HCT116 (cell line): ENCODE results near the gene ZNF292. TPM values are rescaled to one million over a fixed set of nuclear protein-coding genes. Genes with fewer than 3 reads are reported as not detected.

Experiments used
- ATAC-seq: fragments of 200-7000 bp; cut with Tn5 transposase; 2 replicates; pipeline ENCODE4 v1.9.1; 2020; ENCODE audit warnings: mild to moderate bottlenecking, moderate library complexity
- BruUV-seq: library from RNA; stranded (reverse); fragments of 400-500 nt; replicated peaks from 2 replicates; lab custom pipeline; 2021; lab: Mats Ljungman, UMichigan
- CTCF ChIA-PET: fragments of 300-600 bp; sonication (Branson Sonifier 250); formaldehyde crosslinking; loops from one replicate; lab custom pipeline; 2021; ENCODE audit warnings: antibody characterized with exemption; lab: Charles Lee
- POLR2A ChIA-PET: fragments of 300-600, 350-600 bp; sonication (Branson Sonifier 250); formaldehyde crosslinking; loops from one replicate; lab custom pipeline; 2021; ENCODE audit warnings: antibody characterized with exemption; lab: Charles Lee
- RAD21 ChIA-PET, 2 experiments: fragments of 300-600 bp; sonication (Branson Sonifier 250); formaldehyde crosslinking; loops; one replicate each; lab custom pipeline; 2023; ENCODE audit warnings: low total read pairs in 2 of 2; ENCODE audit not compliant: uncharacterized antibody in 2 of 2, unreplicated experiment in 2 of 2, low non-redundant PET in 1 of 2; lab: Charles Lee
- DNase-seq: peaks from one replicate; pipeline ENCODE4 v3.0.0-alpha.2; 2010; ENCODE audit warnings: low read depth, low spot score
- H2AFZ ChIP-seq: fragments of 200-600 bp; shearing (Covaris generic), sonication (generic); 2 replicates; pipeline ENCODE4 v1.6.1; 2017; ENCODE audit warnings: low read depth, mixed run types, mixed read lengths, antibody characterized with exemption, low read length; ENCODE audit not compliant: poor library complexity, severe bottlenecking
- H3K27ac ChIP-seq: 2 replicates; pipeline ENCODE4 v1.5.1; 2012; ENCODE audit warnings: low read depth, low read length
- H3K27me3 ChIP-seq: fragments of 200-600 bp; sonication (generic); 2 replicates; pipeline ENCODE4 v1.6.1; 2016; ENCODE audit warnings: mixed run types, low read length, mixed read lengths; ENCODE audit not compliant: insufficient read depth
- H3K36me3 ChIP-seq, 2 experiments: fragments of 200-500 bp in 1 of 2; fragments of 200-600 bp in 1 of 2; sonication (Bioruptor generic) in 1 of 2; sonication (generic) in 1 of 2; 2 replicates each; pipeline versions ENCODE4 v1.5.1 to v1.6.1; 2014 to 2016; ENCODE audit warnings: low read length in 2 of 2, inconsistent platforms in 1 of 2, mixed read lengths in 1 of 2, mixed run types in 1 of 2; ENCODE audit not compliant: insufficient read depth in 2 of 2, control insufficient read depth in 1 of 2
- H3K4me1 ChIP-seq, 2 experiments: fragments of 200-600 bp in 1 of 2; sonication (generic) in 1 of 2; 2 replicates each; pipeline versions ENCODE4 v1.5.1 to v1.6.1; 2012 to 2017; ENCODE audit warnings: low read length in 2 of 2, inconsistent platforms in 1 of 2, mild to moderate bottlenecking in 1 of 2, mixed read lengths in 1 of 2, mixed run types in 1 of 2, moderate library complexity in 1 of 2; ENCODE audit not compliant: insufficient read depth in 2 of 2, control insufficient read depth in 1 of 2
- H3K4me2 ChIP-seq: fragments of 200-600 bp; sonication (generic); 2 replicates; pipeline ENCODE4 v1.6.1; 2017; ENCODE audit warnings: mixed run types, low read length, mixed read lengths
- H3K4me3 ChIP-seq, 2 experiments: fragments of 200-600 bp in 1 of 2; sonication (generic) in 1 of 2; replicated peaks in 1 of 2; 2 replicates each; pipeline ENCODE4 v1.5.1; 2011 to 2016; ENCODE audit warnings: low read length in 2 of 2, control low read depth in 1 of 2, low read depth in 1 of 2, mild to moderate bottlenecking in 1 of 2, mixed read lengths in 1 of 2, mixed run types in 1 of 2
- H3K79me2 ChIP-seq: fragments of 200-600 bp; sonication (generic); 2 replicates; pipeline ENCODE4 v1.6.1; 2017; ENCODE audit warnings: mild to moderate bottlenecking, mixed run types, low read length, moderate library complexity, mixed read lengths; ENCODE audit not compliant: insufficient read depth
- H3K9ac ChIP-seq: fragments of 200-600 bp; sonication (generic); 2 replicates; pipeline ENCODE4 v1.6.1; 2016; ENCODE audit warnings: low read length, mixed read lengths
- H3K9me2 ChIP-seq: fragments of 200-600 bp; sonication (generic), shearing (Covaris generic); 2 replicates; pipeline ENCODE4 v1.6.1; 2017; ENCODE audit warnings: mixed run types, mild to moderate bottlenecking, moderate library complexity; ENCODE audit not compliant: insufficient read depth
- H3K9me3 ChIP-seq, 2 experiments: fragments of 200-500 bp in 1 of 2; fragments of 200-600 bp in 1 of 2; sonication (Bioruptor generic) in 1 of 2; sonication (generic) in 1 of 2; 2 replicates each; pipeline ENCODE4 v1.6.1; 2014 to 2017; ENCODE audit warnings: low read length in 2 of 2, mixed read lengths in 2 of 2, inconsistent platforms in 1 of 2, low read depth in 1 of 2, mild to moderate bottlenecking in 1 of 2, mixed run types in 1 of 2, moderate library complexity in 1 of 2; ENCODE audit not compliant: control insufficient read depth in 1 of 2, insufficient read depth in 1 of 2
- H4K20me1 ChIP-seq: fragments of 200-600 bp; sonication (generic), shearing (Covaris generic); 2 replicates; pipeline ENCODE4 v1.6.1; 2017; ENCODE audit warnings: mixed run types, mild to moderate bottlenecking, moderate library complexity; ENCODE audit not compliant: insufficient read depth
- CEBPB ChIP-seq: IDR thresholded peaks from 2 replicates; pipeline ENCODE4 v1.6.1; 2012; ENCODE audit warnings: low read depth
- CTCF ChIP-seq, 3 experiments: fragments of 200-600 bp in 1 of 3; sonication (generic) in 1 of 3; IDR thresholded peaks in 2 of 3; conservative IDR thresholded peaks in 1 of 3; 2 replicates each; pipeline ENCODE4 v1.5.1; 2012 to 2017; ENCODE audit warnings: low read depth in 2 of 3, low read length in 2 of 3, antibody characterized with exemption in 1 of 3, borderline replicate concordance in 1 of 3, control low read depth in 1 of 3, mild to moderate bottlenecking in 1 of 3, mixed read lengths in 1 of 3, mixed run types in 1 of 3, moderate library complexity in 1 of 3; ENCODE audit not compliant: insufficient read depth in 1 of 3
- EGR1 ChIP-seq: IDR thresholded peaks from 2 replicates; pipeline ENCODE4 v1.6.1; 2012; ENCODE audit warnings: low read depth
- ELF1 ChIP-seq: IDR thresholded peaks from 2 replicates; pipeline ENCODE4 v1.6.1; 2012; ENCODE audit warnings: low read depth, borderline replicate concordance
- EZH2 ChIP-seq: fragments of 200-600 bp; sonication (generic); IDR thresholded peaks from 2 replicates; pipeline ENCODE4 v1.6.1; 2017; ENCODE audit warnings: antibody characterized with exemption, mixed run types
- EZH2phosphoT487 ChIP-seq: fragments of 200-600 bp; IDR thresholded peaks from 2 replicates; pipeline ENCODE4 v1.6.1; 2018; ENCODE audit warnings: antibody characterized with exemption, borderline replicate concordance
- FOSL1 ChIP-seq: IDR thresholded peaks from 2 replicates; pipeline ENCODE4 v1.6.1; 2012; ENCODE audit warnings: low read depth
- JUND ChIP-seq: IDR thresholded peaks from 2 replicates; pipeline ENCODE4 v1.6.1; 2012
- RAD21 ChIP-seq: IDR thresholded peaks from 2 replicates; pipeline ENCODE4 v1.6.1; 2012; ENCODE audit warnings: low read depth, mild to moderate bottlenecking
- REST ChIP-seq: IDR thresholded peaks from 2 replicates; pipeline ENCODE4 v1.6.1; 2012; ENCODE audit warnings: low read depth
- SIN3A ChIP-seq: IDR thresholded peaks from 2 replicates; pipeline ENCODE4 v1.6.1; 2012; ENCODE audit warnings: low read depth
- SP1 ChIP-seq: IDR thresholded peaks from 2 replicates; pipeline ENCODE4 v1.6.1; 2012; ENCODE audit warnings: low read depth
- SRF ChIP-seq: IDR thresholded peaks from 2 replicates; pipeline ENCODE4 v1.6.1; 2012; ENCODE audit warnings: low read depth
- TCF7L2 ChIP-seq: IDR thresholded peaks from 2 replicates; pipeline ENCODE4 v1.7.0; 2011; ENCODE audit warnings: borderline replicate concordance, inconsistent platforms; ENCODE audit not compliant: insufficient read depth, insufficient read length; ENCODE audit errors: extremely low read depth
- YY1 ChIP-seq: IDR thresholded peaks from 2 replicates; pipeline ENCODE4 v1.6.1; 2011; ENCODE audit warnings: low read length, low read depth, moderate library complexity, mild to moderate bottlenecking; ENCODE audit not compliant: insufficient replicate concordance; ENCODE audit errors: extremely low read depth
- ZBTB33 ChIP-seq: IDR thresholded peaks from 2 replicates; pipeline ENCODE4 v1.6.1; 2011; ENCODE audit warnings: mild to moderate bottlenecking, low read length, moderate library complexity; ENCODE audit not compliant: insufficient replicate concordance; ENCODE audit errors: extremely low read depth
- ZFX ChIP-seq: fragments of 450-650 bp; IDR thresholded peaks from 2 replicates; pipeline ENCODE4 v1.6.1; 2017
- ZNF274 ChIP-seq: fragments of 200-500 bp; sonication (Bioruptor generic); IDR thresholded peaks from 2 replicates; pipeline ENCODE4 v1.6.1; 2014; ENCODE audit warnings: mild to moderate bottlenecking, low read depth, low read length, inconsistent platforms
- intact Hi-C: fragments of 100-400 bp; cut with micrococcal nuclease; formaldehyde crosslinking; loops from 2 replicates; pipeline ENCODE4 v1.10.0; 2022
- total RNA-seq: library from RNA; stranded (reverse); gene quantifications from one replicate; pipeline ENCODE4 v1.2.1, GENCODE V29; 2021; ENCODE audit not compliant: unreplicated experiment

Gene ZNF292
- total RNA-seq, 1 experiment from 2014 or later, result 35.3 TPM

- H3K4me1 ChIP-seq, result no peaks in the 10 kb centered on the region
- no peak overlapping the region for H2AFZ ChIP-seq
- ChIA-PET RAD21 (no interaction called here), POLR2A (no interaction called here), CTCF (no interaction called here)
- no peak overlapping the region for H3K4me3 ChIP-seq
- ATAC-seq (no peak), DNase-seq (no peak)
- H3K79me2 ChIP-seq, result no peaks in the 10 kb centered on the region
- H3K9me2 ChIP-seq, result no peaks in the 10 kb centered on the region
- intact Hi-C loops, result no loop called here
- H3K27me3 ChIP-seq, result no peaks in the 10 kb centered on the region
- no TSS peak for BruUV-seq
- no peak overlapping the region for H3K4me2 ChIP-seq
- no peaks in the 10 kb centered on the region for H3K9me3 ChIP-seq
- no peaks in the 10 kb centered on the region for H4K20me1 ChIP-seq
- H3K36me3 ChIP-seq, result peaks cover 21 to 23% of the 10 kb centered on the region in 2 experiments
- H3K27ac ChIP-seq, result no peak overlapping the region
- TF ChIP-seq TCF7L2 (no peak), CEBPB (no peak), EGR1 (no peak), JUND (no peak), EZH2 (no peak), YY1 (no peak), SIN3A (no peak), CTCF (IDR thresholded peaks at IDR 0.05 in 2 of 3, conservative IDR thresholded peaks at IDR 0.05 in 1 of 3; ENCODE audit: borderline replicate concordance in 1 of 3, insufficient read depth in 1 of 3, low read depth in 2 of 3, low read length in 2 of 3) (no peak), EZH2phosphoT487 (no peak), ZBTB33 (no peak), ZNF274 (no peak), RAD21 (no peak), SP1 (no peak), ELF1 (no peak), FOSL1 (no peak), ZFX (no peak), SRF (no peak), REST (no peak)
- H3K9ac ChIP-seq, result no peak overlapping the region
Observed at GRCh38 chr6:87257975-87258374, 102.6 kb downstream of the ZNF292 start.
